Testis (tissue), 2 donors: Measurements from ENCODE around the gene TNFAIP8L2.

Source experiments
- CTCF ChIP-seq, 3 experiments: fragments of 450-650 bp in 2 of 3; fragments of 200-600 bp in 1 of 3; sonication (generic) in 1 of 3; IDR thresholded peaks; one replicate each; pipeline ENCODE4 v1.5.1; 2016 to 2019; ENCODE audit warnings: antibody characterized with exemption in 3 of 3, mild to moderate bottlenecking in 2 of 3, moderate library complexity in 1 of 3
- POLR2A ChIP-seq: fragments of 450-650 bp; IDR thresholded peaks from one replicate; pipeline ENCODE4 v1.6.1; 2017; ENCODE audit warnings: antibody characterized with exemption, mild to moderate bottlenecking, moderate library complexity

GRCh38 chr1:151124763-151125403 lies 31.6 kb upstream of the TNFAIP8L2 start:
- no peak for TF ChIP-seq POLR2A
- no peak for TF ChIP-seq CTCF (IDR thresholded peaks at IDR 0.05)
